HL-60 (cell line): Measurements from ENCODE around the gene ZFP14.

ENCODE experiments used
- DNase-seq, 2 experiments: peaks; one replicate each; pipeline ENCODE4 v3.0.0-alpha.2; 2010 to 2020; ENCODE audit warnings: low read depth in 1 of 2, low spot score in 1 of 2
- H3K27ac ChIP-seq: fragments of 250-450 bp; sonication (Bioruptor Pico); replicated peaks from 2 replicates; pipeline ENCODE4 v1.5.1; 2020; ENCODE audit warnings: mild to moderate bottlenecking, moderate library complexity
- H3K27me3 ChIP-seq: fragments of 250-450 bp; sonication (Bioruptor Pico); 2 replicates; pipeline ENCODE4 v1.5.1; 2021; ENCODE audit warnings: mild to moderate bottlenecking, moderate library complexity; ENCODE audit not compliant: insufficient read depth, poor library complexity, severe bottlenecking
- H3K4me3 ChIP-seq: replicated peaks from 2 replicates; pipeline ENCODE4 v1.5.1; 2011; ENCODE audit warnings: mild to moderate bottlenecking, control low read depth, low read length; ENCODE audit not compliant: insufficient read depth
- CTCF ChIP-seq: IDR thresholded peaks from one replicate; pipeline ENCODE4 v1.5.1; 2011; ENCODE audit warnings: low read length, control low read depth, inconsistent platforms; ENCODE audit not compliant: insufficient read depth
- GABPA ChIP-seq: IDR thresholded peaks from 2 replicates; pipeline ENCODE4 v1.6.1; 2012; ENCODE audit warnings: low read depth
- POLR2AphosphoS5 ChIP-seq: IDR thresholded peaks from 2 replicates; pipeline ENCODE4 v1.6.1; 2012; ENCODE audit warnings: low read depth
- REST ChIP-seq: IDR thresholded peaks from 2 replicates; pipeline ENCODE4 v1.6.1; 2012; ENCODE audit warnings: low read depth; ENCODE audit not compliant: insufficient replicate concordance
- SPI1 ChIP-seq: IDR thresholded peaks from 2 replicates; pipeline ENCODE4 v1.6.1; 2012; ENCODE audit warnings: low read depth, mild to moderate bottlenecking, borderline replicate concordance

ZFP14 gene

GRCh38 chr19:36377541-36378178, 1.3 kb downstream of the ZFP14 start:
- no peak overlapping the region for H3K27ac ChIP-seq
- no peak overlapping the region for H3K4me3 ChIP-seq
- H3K27me3 ChIP-seq: no peaks in the 10 kb centered on the region
- no peak for DNase-seq
- TF ChIP-seq CTCF: no peak
- no peak for TF ChIP-seq POLR2AphosphoS5
- no peak for TF ChIP-seq GABPA
- no peak for TF ChIP-seq SPI1
- no peak for TF ChIP-seq REST

- no peak for TF ChIP-seq CTCF
- no peak for TF ChIP-seq POLR2AphosphoS5
- no peak for TF ChIP-seq GABPA
- TF ChIP-seq REST: no peak
- TF ChIP-seq SPI1: no peak
- no peak overlapping the region for H3K4me3 ChIP-seq
- DNase-seq: no peak
- no peak overlapping the region for H3K27ac ChIP-seq
- no peaks in the 10 kb centered on the region for H3K27me3 ChIP-seq
These were observed 5.3 kb downstream of the ZFP14 start for GRCh38 chr19:36373638-36374156.

- Histone ChIP-seq H3K27me3 (no peaks in the 10 kb centered on the region), H3K4me3 (no peak overlapping the region), H3K27ac (no peak overlapping the region)
- no peak for DNase-seq
- no peak for TF ChIP-seq SPI1
- no peak for TF ChIP-seq GABPA
- no peak for TF ChIP-seq POLR2AphosphoS5
- no peak for TF ChIP-seq CTCF
- no peak for TF ChIP-seq REST
These were observed 7.1 kb downstream of the ZFP14 start for GRCh38 chr19:36371886-36372285.
